Activated T-helper 1 cell treated with anti-CD3 and anti-CD28 coated beads, Interleukin-12 subunit alpha, Interleukin-12 subunit beta, Interleukin-2, Interleukin-4 antibody, amounts not matched to agents 30 ng/mL and 10 ng/mL and 1 ng/mL, durations not matched to agents 14 hours and 24 hours and 36 hours (primary cell): ENCODE results near the gene APOL2. TPM values are rescaled to one million over a fixed set of nuclear protein-coding genes. Genes with fewer than 3 reads are reported as not detected.

Source experiments
- DNase-seq: peaks from one replicate; pipeline ENCODE4 v3.0.0; 2021; ENCODE audit warnings: low spot score
- H3K27ac Mint-ChIP-seq: one replicate; pipeline ENCODE4 v1.8.0; 2021; ENCODE audit warnings: mild to moderate bottlenecking, mixed read lengths
- H3K27me3 Mint-ChIP-seq: one replicate; pipeline ENCODE4 v1.8.0; 2022; ENCODE audit warnings: mild to moderate bottlenecking, moderate library complexity, mixed read lengths; ENCODE audit not compliant: insufficient read depth
- H3K36me3 Mint-ChIP-seq: one replicate; pipeline ENCODE4 v1.8.0; 2021; ENCODE audit warnings: low read depth, mixed read lengths
- H3K4me1 Mint-ChIP-seq: one replicate; pipeline ENCODE4 v1.8.0; 2021; ENCODE audit warnings: low read depth, mixed read lengths
- H3K4me3 Mint-ChIP-seq: one replicate; pipeline ENCODE4 v1.8.0; 2021; ENCODE audit warnings: mild to moderate bottlenecking, moderate library complexity, mixed read lengths
- H3K9me3 Mint-ChIP-seq: one replicate; pipeline ENCODE4 v1.8.0; 2021; ENCODE audit warnings: mixed read lengths
- intact Hi-C: fragments of 100-400 bp; cut with micrococcal nuclease; formaldehyde crosslinking; loops from one replicate; pipeline ENCODE4 v1.15.1; 2024
- total RNA-seq: library from RNA; stranded (reverse); gene quantifications from 2 replicates; pipeline ENCODE4 v1.2.3, GENCODE V29; 2022

APOL2 gene, protein sequence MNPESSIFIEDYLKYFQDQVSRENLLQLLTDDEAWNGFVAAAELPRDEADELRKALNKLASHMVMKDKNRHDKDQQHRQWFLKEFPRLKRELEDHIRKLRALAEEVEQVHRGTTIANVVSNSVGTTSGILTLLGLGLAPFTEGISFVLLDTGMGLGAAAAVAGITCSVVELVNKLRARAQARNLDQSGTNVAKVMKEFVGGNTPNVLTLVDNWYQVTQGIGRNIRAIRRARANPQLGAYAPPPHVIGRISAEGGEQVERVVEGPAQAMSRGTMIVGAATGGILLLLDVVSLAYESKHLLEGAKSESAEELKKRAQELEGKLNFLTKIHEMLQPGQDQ
- 54.4 and 62.2 TPM in 2 replicates for total RNA-seq

- peaks cover 16% of the 10 kb centered on the region for H3K9me3 Mint-ChIP-seq
- H3K4me3 Mint-ChIP-seq: peak within 1 kb of the TSS; percentile 99
- peak within 1 kb of the TSS; percentile 97 for H3K27ac Mint-ChIP-seq
- H3K36me3 Mint-ChIP-seq: peaks cover 35% of the 10 kb centered on the region
- intact Hi-C loops: loop anchor here (1.0 to 10.0 kb wide), 8 partner anchors 15 to 591 kb away; partner anchors contain the start of genes APOL3, APOL6, EIF3D and FOXRED2
- peaks cover 54% of the 10 kb centered on the region for H3K4me1 Mint-ChIP-seq
- peak; percentile 84 for DNase-seq
- H3K27me3 Mint-ChIP-seq: no peaks in the 10 kb centered on the region
These were observed at the start of gene APOL2 for GRCh38 chr22:36239401-36240171. Gene APOL2 (minus strand): TSS chr22:36239527. CDS start chr22:36233162, 6,365 bp downstream.

GRCh38 chr22:36288571-36289405, 49.5 kb upstream of the APOL2 start:
- DNase-seq: no peak
- Mint-ChIP-seq H3K9me3 (no peaks in the 10 kb centered on the region), H3K4me1 (peaks cover 27% of the 10 kb centered on the region), H3K36me3 (peaks cover 53% of the 10 kb centered on the region), H3K27ac (no peak overlapping the region), H3K4me3 (no peak overlapping the region), H3K27me3 (no peaks in the 10 kb centered on the region)
- intact Hi-C loops: no loop called here

- intact Hi-C loops: no loop called here
- H3K9me3 Mint-ChIP-seq: no peaks in the 10 kb centered on the region
- no peaks in the 10 kb centered on the region for H3K27me3 Mint-ChIP-seq
- H3K36me3 Mint-ChIP-seq: peaks cover 53% of the 10 kb centered on the region
- no peak overlapping the region for H3K4me3 Mint-ChIP-seq
- H3K27ac Mint-ChIP-seq: no peak overlapping the region
- no peak for DNase-seq
- H3K4me1 Mint-ChIP-seq: peaks cover 27% of the 10 kb centered on the region
These were observed 48.7 kb upstream of the APOL2 start for GRCh38 chr22:36287881-36288515.

DNA sequence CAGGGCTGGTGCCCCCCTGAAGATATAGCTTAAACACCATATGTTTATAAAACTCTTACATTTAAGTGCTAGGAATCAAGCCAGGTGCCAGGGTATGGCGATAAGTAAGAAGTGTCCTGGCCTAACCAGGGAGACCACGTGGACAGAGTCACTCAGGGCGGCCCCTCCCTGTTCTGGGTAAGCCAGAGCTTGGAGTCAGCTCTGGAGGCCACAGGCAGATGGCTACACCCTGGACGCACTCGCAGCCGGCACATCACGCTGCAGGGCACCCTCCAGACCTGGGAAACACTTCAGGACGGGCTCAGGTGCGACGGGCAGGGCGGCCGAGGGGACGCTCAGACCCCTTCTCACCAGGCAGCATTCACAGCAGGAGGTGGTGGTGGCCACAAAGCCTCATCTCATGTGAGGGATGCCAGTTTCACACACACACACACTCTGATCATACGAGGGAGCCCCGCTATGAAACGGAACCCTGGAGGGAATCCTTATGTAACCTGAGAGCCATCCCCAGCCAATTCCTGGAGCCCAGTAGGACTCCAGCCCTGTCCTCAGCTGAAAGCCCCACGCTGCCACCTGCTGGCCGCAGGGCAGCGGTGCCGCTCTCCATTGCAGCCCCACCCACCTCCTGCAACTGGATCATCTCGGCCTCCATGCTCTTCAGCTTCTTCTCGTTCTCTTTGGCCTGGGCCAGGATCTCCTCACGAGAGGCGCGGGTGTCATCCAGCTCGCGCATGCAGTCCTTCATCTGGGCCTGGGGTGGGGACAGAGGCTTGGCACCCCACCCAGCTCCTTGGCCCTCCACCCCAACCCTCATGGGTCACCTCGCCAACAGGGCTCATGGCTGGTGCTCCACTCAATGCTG, 47.0 kb upstream of the APOL2 start:
- H3K27me3 Mint-ChIP-seq: no peaks in the 10 kb centered on the region
- H3K36me3 Mint-ChIP-seq: peaks cover 53% of the 10 kb centered on the region
- H3K4me3 Mint-ChIP-seq: no peak overlapping the region
- H3K9me3 Mint-ChIP-seq: no peaks in the 10 kb centered on the region
- peak; percentile 58 for DNase-seq
- H3K4me1 Mint-ChIP-seq: peaks cover 20% of the 10 kb centered on the region
- intact Hi-C loops: no loop called here
- peak overlapping the region; percentile 61 for H3K27ac Mint-ChIP-seq

- Mint-ChIP-seq H3K36me3 (peaks cover 56% of the 10 kb centered on the region), H3K27me3 (no peaks in the 10 kb centered on the region), H3K4me1 (peaks cover 20% of the 10 kb centered on the region), H3K9me3 (no peaks in the 10 kb centered on the region), H3K4me3 (no peak overlapping the region), H3K27ac (no peak overlapping the region)
- DNase-seq: no peak
- intact Hi-C loops: no loop called here
These were observed 46.2 kb upstream of the APOL2 start for GRCh38 chr22:36285545-36285944.

DNA sequence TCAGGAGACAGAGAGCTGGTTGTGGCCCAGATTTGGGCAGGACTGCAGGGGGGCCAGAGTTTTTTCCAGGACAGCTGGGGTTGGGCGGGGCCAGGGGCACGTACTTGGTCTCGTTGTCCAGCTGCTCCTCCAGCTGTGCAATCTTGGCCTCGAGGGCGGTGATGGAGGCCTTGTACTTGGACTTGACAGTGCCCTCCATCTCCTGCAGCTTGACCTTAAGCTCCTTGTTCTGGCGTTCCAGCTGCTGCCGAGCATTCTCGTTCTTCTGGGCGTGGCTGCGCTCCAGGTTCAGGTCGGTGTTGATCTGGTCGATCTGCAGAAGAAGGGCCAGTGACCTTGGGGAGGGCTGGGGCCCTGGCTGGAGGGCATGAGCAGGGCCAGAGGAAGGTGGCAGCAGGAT, 45.7 kb upstream of the APOL2 start:
- Mint-ChIP-seq H3K36me3 (peaks cover 57% of the 10 kb centered on the region), H3K4me3 (no peak overlapping the region), H3K27me3 (no peaks in the 10 kb centered on the region), H3K9me3 (no peaks in the 10 kb centered on the region), H3K4me1 (peaks cover 19% of the 10 kb centered on the region), H3K27ac (no peak overlapping the region)
- no peak for DNase-seq
- intact Hi-C loops: no loop called here

DNA sequence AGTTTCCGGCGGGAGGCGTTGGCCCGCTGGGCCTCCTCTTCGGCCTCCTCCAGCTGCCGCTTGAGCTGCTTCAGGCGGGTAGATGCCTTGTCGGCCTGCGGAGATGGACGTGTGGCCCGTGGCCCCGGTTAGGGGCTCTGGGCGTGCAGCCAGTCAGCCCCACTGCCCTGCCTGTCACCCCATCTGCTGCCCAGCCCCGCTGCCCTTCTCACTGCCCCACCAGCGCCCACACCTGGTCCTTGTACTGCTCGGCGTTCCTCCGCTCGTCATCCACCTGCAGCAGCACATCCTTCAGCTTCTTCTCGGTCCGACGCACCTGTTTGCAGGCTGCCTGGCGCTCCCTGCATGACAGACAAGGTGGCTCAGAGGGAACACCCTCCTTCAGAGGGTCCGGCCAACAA, 44.8 kb upstream of the APOL2 start:
- intact Hi-C loops: no loop called here
- no peak for DNase-seq
- no peaks in the 10 kb centered on the region for H3K27me3 Mint-ChIP-seq
- no peak overlapping the region for H3K27ac Mint-ChIP-seq
- H3K9me3 Mint-ChIP-seq: no peaks in the 10 kb centered on the region
- peaks cover 10% of the 10 kb centered on the region for H3K4me1 Mint-ChIP-seq
- no peak overlapping the region for H3K4me3 Mint-ChIP-seq
- H3K36me3 Mint-ChIP-seq: peaks cover 55% of the 10 kb centered on the region

- no peaks in the 10 kb centered on the region for H3K9me3 Mint-ChIP-seq
- no peak overlapping the region for H3K4me3 Mint-ChIP-seq
- no peak for DNase-seq
- peaks cover 42% of the 10 kb centered on the region for H3K36me3 Mint-ChIP-seq
- H3K4me1 Mint-ChIP-seq: peaks cover 19% of the 10 kb centered on the region
- no peaks in the 10 kb centered on the region for H3K27me3 Mint-ChIP-seq
- intact Hi-C loops: no loop called here
- H3K27ac Mint-ChIP-seq: no peak overlapping the region
These were observed 43.1 kb upstream of the APOL2 start for GRCh38 chr22:36282328-36282831.

DNA sequence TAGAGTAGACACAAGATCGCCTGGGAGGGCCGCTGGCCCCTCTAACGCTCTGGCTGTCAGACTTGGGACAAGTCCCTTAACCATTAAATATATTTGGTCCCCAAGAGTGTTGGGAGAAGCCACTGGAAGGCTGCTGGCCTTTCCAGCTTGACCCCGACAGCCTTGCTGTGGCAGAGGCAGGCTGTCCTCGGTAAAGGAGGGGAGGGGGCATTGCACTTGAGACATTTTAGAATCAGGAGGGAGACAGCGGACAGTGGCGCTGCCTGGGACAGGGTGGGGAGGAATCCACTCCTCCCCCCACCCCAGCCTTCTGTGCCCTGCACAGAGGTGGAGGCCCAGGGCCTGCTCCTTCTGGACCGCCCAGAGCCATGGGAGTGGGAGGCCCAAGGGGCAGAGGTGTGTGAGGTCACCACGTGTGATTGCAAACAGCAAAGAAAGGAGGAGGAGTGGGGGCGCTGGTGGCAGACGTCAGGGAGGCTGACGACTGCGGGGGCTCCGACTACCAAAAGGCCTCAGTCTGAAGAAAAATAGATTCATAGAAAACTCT, 42.5 kb upstream of the APOL2 start:
- intact Hi-C loops: no loop called here
- Mint-ChIP-seq H3K4me3 (no peak overlapping the region), H3K9me3 (no peaks in the 10 kb centered on the region), H3K4me1 (peaks cover 16% of the 10 kb centered on the region), H3K36me3 (peaks cover 38% of the 10 kb centered on the region), H3K27ac (no peak overlapping the region), H3K27me3 (no peaks in the 10 kb centered on the region)
- no peak for DNase-seq

- H3K9me3 Mint-ChIP-seq: no peaks in the 10 kb centered on the region
- H3K27me3 Mint-ChIP-seq: no peaks in the 10 kb centered on the region
- no peak for DNase-seq
- H3K4me3 Mint-ChIP-seq: no peak overlapping the region
- H3K36me3 Mint-ChIP-seq: peaks cover 32% of the 10 kb centered on the region
- peaks cover 12% of the 10 kb centered on the region for H3K4me1 Mint-ChIP-seq
- intact Hi-C loops: no loop called here
- H3K27ac Mint-ChIP-seq: no peak overlapping the region
These were observed 41.1 kb upstream of the APOL2 start for GRCh38 chr22:36280379-36280778.

GRCh38 chr22:36279219-36279666, 39.9 kb upstream of the APOL2 start:
- H3K9me3 Mint-ChIP-seq: no peaks in the 10 kb centered on the region
- intact Hi-C loops: no loop called here
- no peak overlapping the region for H3K27ac Mint-ChIP-seq
- peaks cover 12% of the 10 kb centered on the region for H3K4me1 Mint-ChIP-seq
- H3K4me3 Mint-ChIP-seq: no peak overlapping the region
- peaks cover 29% of the 10 kb centered on the region for H3K36me3 Mint-ChIP-seq
- no peak for DNase-seq
- no peaks in the 10 kb centered on the region for H3K27me3 Mint-ChIP-seq
